SH-SY5Y (cell line): ENCODE results near the gene GPRASP3.

Experiments
- GATA2 ChIP-seq: IDR thresholded peaks from 2 replicates; pipeline ENCODE4 v1.6.1; 2011; ENCODE audit warnings: mild to moderate bottlenecking, low read depth, low read length
- GATA3 ChIP-seq: IDR thresholded peaks from 2 replicates; pipeline ENCODE4 v1.6.1; 2011; ENCODE audit warnings: low read depth, mild to moderate bottlenecking, low read length, moderate library complexity

Gene GPRASP3

GRCh38 chrX:102728646-102729045, 8.1 kb downstream of the GPRASP3 start:
- no peak for TF ChIP-seq GATA2
- TF ChIP-seq GATA3 = no peak

GRCh38 chrX:102739657-102740056, 19.1 kb downstream of the GPRASP3 start:
- TF ChIP-seq GATA2 (no peak), GATA3 (no peak)

DNA sequence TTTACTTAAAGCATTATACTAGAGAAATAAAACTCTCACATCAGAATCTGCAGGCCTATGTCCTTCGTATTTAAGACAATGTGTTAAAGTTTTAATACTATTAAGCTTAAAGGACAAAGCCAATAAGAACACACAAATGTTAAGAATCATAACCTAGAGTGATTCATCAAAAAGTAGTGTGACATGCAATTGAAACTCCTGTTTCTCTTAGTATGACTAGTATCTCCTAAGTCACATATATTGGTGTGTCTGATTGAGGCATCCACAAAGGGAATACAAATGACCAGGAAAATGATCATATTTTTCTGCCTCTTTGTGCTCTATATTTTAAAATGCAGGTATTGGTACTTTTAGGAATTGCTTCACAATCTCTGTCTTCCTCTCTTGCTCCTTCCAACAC, 23.8 kb downstream of the GPRASP3 start:
- TF ChIP-seq GATA2 = no peak

GRCh38 chrX:102745513-102745856, 24.9 kb downstream of the GPRASP3 start:
- no peak for TF ChIP-seq GATA2
- no peak for TF ChIP-seq GATA3

DNA sequence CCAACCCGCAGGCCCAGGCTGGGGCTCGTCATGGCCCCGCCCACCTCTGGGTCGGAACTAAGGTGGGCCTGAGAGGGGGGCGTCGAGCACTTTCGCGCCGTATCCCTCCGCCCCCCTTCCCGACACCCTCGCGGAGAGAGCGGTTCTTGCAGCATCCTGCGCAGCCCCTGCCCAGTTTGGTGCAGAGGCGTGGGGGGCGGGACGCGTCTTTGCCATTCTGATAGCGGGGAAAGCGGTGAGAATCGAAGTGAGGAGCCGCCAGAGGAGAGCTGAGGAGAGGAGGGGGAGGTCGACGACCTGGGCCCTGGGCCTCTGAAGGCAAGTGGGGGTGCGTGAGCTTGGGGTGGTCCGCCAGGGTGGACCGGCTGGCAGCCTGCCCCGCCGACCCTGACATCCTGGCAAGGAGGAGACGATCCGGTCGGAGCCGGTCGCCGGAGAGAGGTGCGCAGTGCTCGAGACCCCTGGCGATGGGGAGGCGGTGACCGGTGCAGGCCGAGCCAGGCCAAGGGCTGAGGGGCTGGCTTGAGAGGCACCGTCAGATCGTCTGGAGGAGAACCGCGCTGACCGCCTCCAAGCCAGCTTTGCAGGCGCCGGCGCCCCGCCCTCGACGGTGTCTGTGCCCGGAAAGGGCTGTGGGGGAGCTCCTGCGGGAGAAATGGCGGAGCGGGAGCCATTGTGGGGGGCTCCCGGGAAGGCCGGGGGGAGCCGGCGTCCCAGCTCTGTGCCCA, 25.5 kb downstream of the GPRASP3 start:
- TF ChIP-seq GATA2 = no peak
- TF ChIP-seq GATA3 = no peak

DNA sequence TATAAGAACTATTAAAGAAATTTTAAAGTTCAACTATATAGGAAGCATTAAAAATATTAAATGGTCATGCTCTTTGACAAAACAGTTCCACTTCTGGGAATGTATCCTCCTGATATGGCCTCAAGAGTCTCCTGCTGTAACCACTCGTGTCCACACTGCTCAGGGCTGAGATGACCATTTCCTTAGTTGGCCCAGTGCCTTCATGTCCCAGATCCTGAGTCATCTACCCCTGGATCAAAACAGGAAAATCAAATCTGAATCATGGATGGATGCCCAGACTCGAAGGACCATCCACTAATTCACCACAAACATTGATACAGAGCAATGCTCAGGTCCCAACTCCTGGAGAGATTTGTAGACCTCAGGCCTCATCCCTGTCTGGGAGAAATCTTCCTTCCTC, 44.7 kb downstream of the GPRASP3 start:
- TF ChIP-seq GATA3 (no peak), GATA2 (no peak)

- TF ChIP-seq GATA3 (no peak), GATA2 (no peak)
These were observed 45.3 kb downstream of the GPRASP3 start for GRCh38 chrX:102765809-102766208.

GRCh38 chrX:102767287-102767686, 46.7 kb downstream of the GPRASP3 start:
- TF ChIP-seq GATA2 (no peak), GATA3 (no peak)

DNA sequence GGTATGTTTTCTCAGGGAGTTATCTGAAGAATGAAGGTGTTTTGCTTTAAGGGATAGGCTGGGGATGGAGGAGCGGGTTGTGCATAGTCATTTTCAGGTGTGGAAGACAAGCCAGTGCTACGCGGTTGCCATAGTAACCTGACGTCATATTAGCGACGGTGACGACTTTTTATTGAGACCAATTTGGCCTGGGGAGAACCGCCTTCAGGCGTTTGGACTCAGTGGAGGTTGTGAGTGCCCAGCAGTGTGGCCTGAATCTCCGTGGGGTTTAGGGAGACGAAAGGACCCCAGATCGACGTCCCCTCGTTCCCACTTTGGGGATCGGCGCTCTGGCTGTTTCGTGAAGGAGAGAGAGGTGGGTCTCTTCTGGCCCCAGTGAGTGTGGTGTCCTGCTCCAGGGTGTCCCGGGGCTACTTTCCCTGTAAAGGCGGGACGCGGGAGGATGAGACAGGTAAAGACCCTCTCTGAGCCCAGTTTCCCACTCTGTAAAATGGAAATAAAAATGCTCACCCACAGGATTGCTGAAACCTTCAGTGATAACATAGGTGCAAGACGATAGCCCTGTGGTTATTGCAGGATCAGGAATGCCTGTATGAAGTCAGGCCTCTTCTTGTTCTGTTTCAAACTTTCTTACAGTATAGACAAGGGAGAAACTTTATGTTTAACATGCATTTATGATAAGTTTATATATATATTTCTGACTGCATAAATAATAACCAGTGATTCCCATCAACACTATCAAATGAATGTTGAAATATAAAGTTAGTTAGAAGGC, 48.6 kb downstream of the GPRASP3 start:
- TF ChIP-seq GATA3 (no peak), GATA2 (no peak)
